AG09319 (cell line): ENCODE measurements around the gene NFKBIE.

Source experiments
- DNase-seq: peaks from one replicate; pipeline ENCODE4 v3.0.0-alpha.2; 2010; ENCODE audit warnings: low read depth; ENCODE audit errors: extremely low read depth
- CTCF ChIP-seq: IDR thresholded peaks from 2 replicates; pipeline ENCODE4 v1.5.1; 2011; ENCODE audit warnings: low read depth, mild to moderate bottlenecking, inconsistent platforms, low read length, moderate library complexity

NFKBIE gene

GRCh38 chr6:44266347-44266746 lies 996 bp upstream of the NFKBIE start:
- no peak for TF ChIP-seq CTCF
- no peak for DNase-seq

DNA sequence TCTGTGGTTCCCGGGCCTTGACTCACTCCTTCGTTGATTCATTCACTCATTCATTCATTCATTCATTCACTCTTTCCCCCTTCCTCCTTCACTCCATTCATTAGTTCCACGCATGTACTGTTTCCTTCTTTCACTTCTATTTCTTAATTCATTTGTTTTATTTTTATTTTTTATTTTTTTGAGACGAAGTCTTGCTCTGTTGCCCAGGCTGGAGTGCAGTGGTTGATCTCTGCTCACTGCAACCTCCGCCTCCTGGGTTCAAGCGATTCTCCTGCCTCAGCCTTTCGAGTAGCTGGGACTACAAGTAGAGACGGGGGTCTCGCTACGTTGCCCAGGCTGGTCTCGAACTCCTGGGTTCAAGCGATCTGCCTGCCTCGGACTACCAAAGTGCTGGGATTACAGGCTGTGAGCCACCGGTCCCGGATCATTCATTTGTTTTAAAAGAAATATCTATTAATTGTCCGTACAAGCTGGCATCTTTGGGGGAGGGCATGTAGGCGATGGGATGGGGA lies 427 bp upstream of the NFKBIE start:
- no peak for DNase-seq

GRCh38 chr6:44264154-44265006 lies 971 bp downstream of the NFKBIE start:
- no peak for DNase-seq
- TF ChIP-seq CTCF: no peak

More for the DNA sequence above, 427 bp upstream of the NFKBIE start:
- no peak for TF ChIP-seq CTCF

GRCh38 chr6:44263354-44264100 lies 1.8 kb downstream of the NFKBIE start:
- DNase-seq: no peak
- no peak for TF ChIP-seq CTCF

DNA sequence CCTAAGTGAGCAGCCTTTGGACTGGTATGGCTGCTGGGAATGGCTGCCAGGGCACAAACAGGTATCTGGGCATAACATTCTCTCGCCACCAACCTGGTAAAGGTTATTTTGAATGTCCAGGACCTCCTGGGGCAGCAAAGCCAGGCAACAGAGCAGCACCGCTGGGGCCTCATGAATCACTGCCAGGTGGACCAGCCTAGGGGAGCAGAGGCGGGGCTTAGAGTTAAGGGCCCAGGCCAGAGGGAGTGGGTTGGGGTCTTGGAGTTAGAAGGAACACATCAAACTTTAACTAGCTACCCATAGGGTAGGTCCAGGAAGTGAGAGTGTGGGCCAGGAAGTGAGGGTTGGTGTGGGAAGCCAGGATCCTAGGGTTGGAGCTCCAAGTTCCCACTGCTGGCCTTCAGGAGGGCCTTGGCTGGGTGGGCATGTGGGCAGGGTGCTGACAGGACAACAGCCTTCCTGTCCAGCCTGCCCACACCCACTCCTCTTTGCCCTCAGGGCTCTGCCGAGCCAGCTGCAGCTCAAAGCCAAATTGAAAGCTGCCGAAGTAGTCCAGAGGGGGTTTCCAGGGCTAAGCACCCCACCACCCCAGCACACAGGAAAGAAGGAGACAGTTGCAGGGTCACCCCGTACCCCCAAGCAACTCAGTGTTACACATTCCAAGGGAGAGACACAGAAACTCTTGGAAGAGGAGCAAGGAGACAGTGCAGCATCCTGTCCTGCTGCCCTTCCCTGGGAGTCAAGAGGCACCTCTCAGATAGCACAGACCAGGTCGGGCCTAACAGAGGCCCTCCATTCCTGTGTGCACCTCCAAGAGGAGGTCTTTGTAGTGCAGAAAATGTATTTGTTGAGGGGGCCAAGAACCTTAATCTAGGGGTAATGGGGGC lies 2.6 kb downstream of the NFKBIE start:
- no peak for DNase-seq
- no peak for TF ChIP-seq CTCF

DNA sequence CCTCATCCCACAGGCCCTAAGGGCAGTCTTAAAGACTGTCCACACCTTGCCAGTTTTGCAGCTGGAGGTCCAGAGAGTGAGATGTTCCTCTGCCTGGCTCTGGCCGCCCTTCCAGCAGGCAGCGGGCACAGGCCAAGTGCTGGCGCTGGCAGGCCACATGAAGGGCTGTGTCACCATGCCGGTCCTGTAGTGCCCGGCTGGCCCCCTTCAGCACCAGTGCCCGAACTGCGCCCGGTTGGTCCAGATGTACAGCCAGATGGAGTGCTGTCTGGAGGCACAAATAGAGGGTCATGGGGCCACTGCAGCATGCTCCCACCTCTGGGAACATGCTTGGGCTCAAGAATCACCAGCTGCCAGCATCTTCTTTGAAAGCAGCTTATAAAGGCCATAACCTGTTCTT lies 3.8 kb downstream of the NFKBIE start:
- no peak for DNase-seq
- TF ChIP-seq CTCF: no peak
